OCI-LY7 (cell line): ENCODE measurements around the gene PLAGL1. TPM values are rescaled to one million over a fixed set of nuclear protein-coding genes. Genes with fewer than 3 reads are reported as not detected.

ENCODE experiments used
- BruUV-seq: library from RNA; stranded (reverse); fragments of 400-500 nt; replicated peaks from 2 replicates; lab custom pipeline; 2021; lab: Mats Ljungman, UMichigan
- CTCF ChIA-PET: fragments of 300-600 bp; sonication (Branson Sonifier 250); formaldehyde crosslinking; loops from one replicate; lab custom pipeline; 2022; ENCODE audit warnings: antibody characterized with exemption; ENCODE audit not compliant: unreplicated experiment; lab: Charles Lee
- POLR2A ChIA-PET: fragments of 300-600 bp; sonication (Branson Sonifier 250); formaldehyde crosslinking; loops from one replicate; lab custom pipeline; 2022; ENCODE audit warnings: antibody characterized with exemption; lab: Charles Lee
- DNase-seq: peaks from one replicate; pipeline ENCODE4 v3.0.0-alpha.2; 2015; ENCODE audit warnings: low spot score
- H2AFZ ChIP-seq: fragments of 200-600 bp; sonication (generic), shearing (Covaris generic); 2 replicates; pipeline ENCODE4 v1.6.1; 2014; ENCODE audit warnings: mild to moderate bottlenecking, antibody characterized with exemption, low read length, moderate library complexity
- H3K27ac ChIP-seq: fragments of 200-600 bp; sonication (generic); 2 replicates; pipeline ENCODE4 v1.5.1; 2014; ENCODE audit warnings: mixed run types, low read depth, mild to moderate bottlenecking, moderate library complexity, low read length, inconsistent platforms; ENCODE audit not compliant: poor library complexity, severe bottlenecking
- H3K36me3 ChIP-seq: fragments of 200-600 bp; sonication (generic); 2 replicates; pipeline ENCODE4 v1.6.1; 2014; ENCODE audit warnings: mild to moderate bottlenecking, antibody characterized with exemption, low read length, moderate library complexity, mixed read lengths; ENCODE audit not compliant: insufficient read depth
- H3K4me1 ChIP-seq: fragments of 200-600 bp; sonication (generic); 2 replicates; pipeline ENCODE4 v1.5.1; 2014; ENCODE audit warnings: mild to moderate bottlenecking, low read length; ENCODE audit not compliant: insufficient read depth, poor library complexity, severe bottlenecking
- H3K4me2 ChIP-seq: fragments of 200-600 bp; sonication (generic); 2 replicates; pipeline ENCODE4 v1.6.1; 2014; ENCODE audit warnings: mild to moderate bottlenecking, low read length
- H3K4me3 ChIP-seq: fragments of 200-600 bp; sonication (generic); 2 replicates; pipeline ENCODE4 v1.5.1; 2014; ENCODE audit warnings: mild to moderate bottlenecking, low read depth, low read length; ENCODE audit not compliant: poor library complexity, severe bottlenecking
- H3K79me2 ChIP-seq: fragments of 200-600 bp; sonication (generic); 2 replicates; pipeline ENCODE4 v1.6.1; 2016; ENCODE audit warnings: low read depth, mild to moderate bottlenecking, low read length, moderate library complexity, mixed read lengths; ENCODE audit not compliant: insufficient read depth
- H3K9me2 ChIP-seq: fragments of 200-600 bp; sonication (generic); 2 replicates; pipeline ENCODE4 v1.6.1; 2016; ENCODE audit warnings: mild to moderate bottlenecking, low read length, mixed read lengths; ENCODE audit not compliant: insufficient read depth
- H3K9me3 ChIP-seq: fragments of 200-600 bp; sonication (generic); 2 replicates; pipeline ENCODE4 v1.6.1; 2014; ENCODE audit warnings: mild to moderate bottlenecking, mixed run types, low read length, mixed read lengths
- H4K20me1 ChIP-seq: fragments of 200-600 bp; sonication (generic); 2 replicates; pipeline ENCODE4 v1.6.1; 2014; ENCODE audit warnings: mild to moderate bottlenecking, antibody characterized with exemption, low read length, moderate library complexity, mixed read lengths; ENCODE audit not compliant: insufficient read depth
- CTCF ChIP-seq: fragments of 200-600 bp; sonication (generic); conservative IDR thresholded peaks from 2 replicates; pipeline ENCODE4 v1.5.1; 2014; ENCODE audit warnings: mild to moderate bottlenecking, antibody characterized with exemption, low read length, moderate library complexity, mixed read lengths
- EZH2phosphoT487 ChIP-seq: fragments of 200-600 bp; sonication (generic); IDR thresholded peaks from 2 replicates; pipeline ENCODE4 v1.6.1; 2018; ENCODE audit warnings: low read depth, borderline replicate concordance, mild to moderate bottlenecking, mixed run types, antibody characterized with exemption, low read length, moderate library complexity, mixed read lengths
- intact Hi-C: fragments of 100-400 bp; cut with micrococcal nuclease; formaldehyde crosslinking; loops from one replicate; pipeline ENCODE4 v1.10.0; 2022; ENCODE audit not compliant: unreplicated experiment
- total RNA-seq, 2 experiments: library from RNA; depleted of rRNA in 1 of 2; stranded (reverse); fragments of >200 nt in 1 of 2; shearing (Covaris generic) in 1 of 2; gene quantifications; 2 replicates each; pipeline ENCODE4 v1.2.3, GENCODE V29; 2014 to 2022

Gene PLAGL1
- total RNA-seq, 2 experiments from 2014 or later = 1.7 TPM

GRCh38 chr6:143966312-143966711 lies 41.7 kb downstream of the PLAGL1 start:
- Histone ChIP-seq H3K36me3 (no peaks in the 10 kb centered on the region), H3K9me3 (no peaks in the 10 kb centered on the region), H3K9me2 (no peaks in the 10 kb centered on the region), H3K4me2 (no peak overlapping the region), H4K20me1 (no peaks in the 10 kb centered on the region), H3K79me2 (no peaks in the 10 kb centered on the region), H3K4me1 (no peaks in the 10 kb centered on the region), H3K4me3 (no peak overlapping the region), H2AFZ (no peak overlapping the region), H3K27ac (no peak overlapping the region)
- ChIA-PET CTCF (no interaction called here), POLR2A (no interaction called here)
- no peak for TF ChIP-seq EZH2phosphoT487
- no peak for TF ChIP-seq CTCF
- DNase-seq = no peak
- intact Hi-C loops = no loop called here
- BruUV-seq = no TSS peak

GRCh38 chr6:143965503-143966171 lies 42.4 kb downstream of the PLAGL1 start:
- Histone ChIP-seq H3K36me3 (no peaks in the 10 kb centered on the region), H3K4me1 (no peaks in the 10 kb centered on the region), H3K27ac (no peak overlapping the region), H4K20me1 (no peaks in the 10 kb centered on the region), H2AFZ (no peak overlapping the region), H3K9me2 (no peaks in the 10 kb centered on the region), H3K79me2 (no peaks in the 10 kb centered on the region), H3K4me3 (no peak overlapping the region), H3K9me3 (no peaks in the 10 kb centered on the region), H3K4me2 (no peak overlapping the region)
- intact Hi-C loops = no loop called here
- ChIA-PET POLR2A (no interaction called here), CTCF (no interaction called here)
- BruUV-seq = no TSS peak
- TF ChIP-seq CTCF (no peak), EZH2phosphoT487 (no peak)
- DNase-seq = no peak

GRCh38 chr6:143964674-143965081 lies 43.4 kb downstream of the PLAGL1 start:
- intact Hi-C loops = no loop called here
- Histone ChIP-seq H4K20me1 (no peaks in the 10 kb centered on the region), H3K4me3 (no peak overlapping the region), H3K36me3 (no peaks in the 10 kb centered on the region), H3K9me2 (no peaks in the 10 kb centered on the region), H2AFZ (no peak overlapping the region), H3K9me3 (no peaks in the 10 kb centered on the region), H3K79me2 (no peaks in the 10 kb centered on the region), H3K4me1 (no peaks in the 10 kb centered on the region), H3K4me2 (no peak overlapping the region), H3K27ac (no peak overlapping the region)
- DNase-seq = no peak
- ChIA-PET CTCF (no interaction called here), POLR2A (interaction anchor here (0.6 kb wide), 1 partner anchor 185 kb away, joined by 6 read pairs; no protein-coding TSS in a partner anchor)
- no peak for TF ChIP-seq EZH2phosphoT487
- no peak for TF ChIP-seq CTCF
- BruUV-seq = no TSS peak
